ENCODE measurements around the gene BRSK2. TPM values are rescaled to one million over a fixed set of nuclear protein-coding genes. Genes with fewer than 3 reads are reported as not detected.

Gene BRSK2
- polyA plus RNA-seq, 1 of the 3 experiments (the other 2 are of a cell fraction) = 0.64 TPM

GRCh38 chr11:1377231-1377780 is 12.4 kb upstream of the BRSK2 start:
- Histone ChIP-seq H2AFZ (ENCODE audit: low read depth) (no peak overlapping the region), H3K36me3 (replicated peaks in 1 of 2; ENCODE audit: control insufficient read depth in 1 of 2, insufficient read depth in 2 of 2, low read length in 1 of 2) (no peaks in the 10 kb centered on the region), H4K20me1 (ENCODE audit: insufficient read depth) (no peaks in the 10 kb centered on the region), H3K9me3 (no peaks in the 10 kb centered on the region), H3K9ac (no peak overlapping the region), H3K4me3 (ENCODE audit: low read depth in 2 of 2, low read length in 1 of 2) (no peak overlapping the region), H3K27ac (ENCODE audit: low read depth in 2 of 2, low read length in 1 of 2) (no peak overlapping the region), H3K4me2 (no peak overlapping the region), H3K4me1 (ENCODE audit: control insufficient read depth in 1 of 2, insufficient read depth in 2 of 2, low read depth in 1 of 2, low read length in 1 of 2) (no peaks in the 10 kb centered on the region; a peak in 1 of 4 replicates), H3K79me2 (ENCODE audit: insufficient read depth) (no peaks in the 10 kb centered on the region), H3F3A (replicated peaks; ENCODE audit: insufficient read depth) (no peaks in the 10 kb centered on the region), H3K27me3 (ENCODE audit: insufficient read depth) (no peaks in the 10 kb centered on the region), H3K9me2 (no peaks in the 10 kb centered on the region)
- TF ChIP-seq SIN3A (IDR thresholded peaks at IDR 0.05; ENCODE audit: borderline replicate concordance, low read depth, low read length) = no peak
- no peak for TF ChIP-seq NRF1 (IDR thresholded peaks at IDR 0.05; ENCODE audit: low read depth, low read length)
- no peak for TF ChIP-seq FOSL2 (IDR thresholded peaks at IDR 0.05; ENCODE audit: borderline replicate concordance, low read depth)
- no peak for TF ChIP-seq REST (IDR thresholded peaks at IDR 0.05; ENCODE audit: low read depth, low read length)
- DNase-seq = peak; percentile 10
- ChIA-PET POLR2A (no interaction called here), CTCF (no interaction called here)
- 61% methylated on average over 14 of the region's 14 CpGs for WGBS (ENCODE audit: low lambda C conversion rate)

GRCh38 chr11:1381793-1382425 is 7.8 kb upstream of the BRSK2 start:
- Histone ChIP-seq H3K79me2 (ENCODE audit: insufficient read depth) (no peaks in the 10 kb centered on the region), H3K9me3 (no peaks in the 10 kb centered on the region), H3K27me3 (ENCODE audit: insufficient read depth) (no peaks in the 10 kb centered on the region), H3K4me3 (ENCODE audit: low read depth in 2 of 2, low read length in 1 of 2) (no peak overlapping the region), H3K4me1 (ENCODE audit: control insufficient read depth in 1 of 2, insufficient read depth in 2 of 2, low read depth in 1 of 2, low read length in 1 of 2) (peaks cover 0 to 3% of the 10 kb centered on the region in 2 experiments; a peak in 1 of 4 replicates), H3K9ac (no peak overlapping the region), H3K36me3 (replicated peaks in 1 of 2; ENCODE audit: control insufficient read depth in 1 of 2, insufficient read depth in 2 of 2, low read length in 1 of 2) (no peaks in the 10 kb centered on the region), H2AFZ (ENCODE audit: low read depth) (no peak overlapping the region), H3K27ac (ENCODE audit: low read depth in 2 of 2, low read length in 1 of 2) (no peak overlapping the region), H3K9me2 (no peaks in the 10 kb centered on the region), H4K20me1 (ENCODE audit: insufficient read depth) (no peaks in the 10 kb centered on the region), H3K4me2 (no peak overlapping the region), H3F3A (replicated peaks; ENCODE audit: insufficient read depth) (no peaks in the 10 kb centered on the region)
- ChIA-PET POLR2A (no interaction called here), CTCF (no interaction called here)
- 87% methylated on average over 7 of the region's 10 CpGs for WGBS (ENCODE audit: low lambda C conversion rate)
- TF ChIP-seq TAF1 (IDR thresholded peaks at IDR 0.05; ENCODE audit: borderline replicate concordance, low read depth, low read length) = no peak
- TF ChIP-seq GABPA (IDR thresholded peaks at IDR 0.05; ENCODE audit: low read depth) = no peak
- no peak for TF ChIP-seq REST (IDR thresholded peaks at IDR 0.05; ENCODE audit: low read depth, low read length)
- no peak for TF ChIP-seq PBX3 (IDR thresholded peaks at IDR 0.05)
- TF ChIP-seq JUND (IDR thresholded peaks at IDR 0.05) = no peak
- no peak for DNase-seq
